HepG2 (cell line): Measurements from ENCODE around the gene PCBP4. TPM values are rescaled to one million over a fixed set of nuclear protein-coding genes. Genes with fewer than 3 reads are reported as not detected.

Experiments used
- ATF7-NPFF ChIP-seq: sonication (generic); formaldehyde crosslinking; IDR thresholded peaks from 2 replicates; pipeline ENCODE4 v1.8.1; 2023; ENCODE audit warnings: mild to moderate bottlenecking, low read depth, missing genetic modification reagents, moderate library complexity
- CCDC6 ChIP-seq: sonication (generic); formaldehyde crosslinking; IDR thresholded peaks from 2 replicates; pipeline ENCODE4 v1.8.1; 2022; ENCODE audit warnings: mild to moderate bottlenecking, missing genetic modification reagents, moderate library complexity
- EZH2 ChIP-seq: conservative IDR thresholded peaks from 2 replicates; pipeline ENCODE4 v1.6.1; 2012; ENCODE audit warnings: mild to moderate bottlenecking, low read depth, low read length, moderate library complexity
- PHF20 ChIP-seq: sonication (generic); formaldehyde crosslinking; IDR thresholded peaks from 2 replicates; pipeline ENCODE4 v1.5.0; 2020; ENCODE audit warnings: mild to moderate bottlenecking, missing genetic modification reagents
- RCOR2 ChIP-seq: IDR thresholded peaks from 2 replicates; pipeline ENCODE4 v1.6.1; 2016; ENCODE audit warnings: missing biosample characterization, missing genetic modification reagents
- SRSF4 ChIP-seq: fragments of 200-400 bp; formaldehyde crosslinking; IDR thresholded peaks from one replicate; pipeline ENCODE4 v1.6.1; 2018; ENCODE audit warnings: mild to moderate bottlenecking, low read depth, low read length, moderate library complexity; ENCODE audit not compliant: poor library complexity, severe bottlenecking
- TARDBP ChIP-seq: sonication (generic); formaldehyde crosslinking; IDR thresholded peaks from 2 replicates; pipeline ENCODE4 v1.8.0; 2022; ENCODE audit warnings: mild to moderate bottlenecking, missing genetic modification reagents
- YEATS4 ChIP-seq: sonication (generic); formaldehyde crosslinking; IDR thresholded peaks from 2 replicates; pipeline ENCODE4 v1.4.0; 2020; ENCODE audit warnings: missing genetic modification reagents, borderline replicate concordance
- ZNF274 ChIP-seq: sonication (generic); formaldehyde crosslinking; IDR thresholded peaks from 2 replicates; pipeline ENCODE4 v1.5.1; 2020; ENCODE audit warnings: mild to moderate bottlenecking, missing genetic modification reagents
- ZNF878 ChIP-seq: sonication (generic); formaldehyde crosslinking; IDR thresholded peaks from 2 replicates; pipeline ENCODE4 v1.8.1; 2023; ENCODE audit warnings: mild to moderate bottlenecking, missing genetic modification reagents, moderate library complexity
- ZNF879 ChIP-seq: sonication (generic); formaldehyde crosslinking; IDR thresholded peaks from 2 replicates; pipeline ENCODE4 v1.8.1; 2023; ENCODE audit warnings: missing genetic modification reagents
- ZSCAN31 ChIP-seq: sonication (generic); formaldehyde crosslinking; IDR thresholded peaks from 2 replicates; pipeline ENCODE4 v1.5.0; 2020; ENCODE audit warnings: low read depth, mild to moderate bottlenecking, missing genetic modification reagents
- polyA plus RNA-seq, 8 experiments: library from polyadenylated mRNA; depleted of rRNA in 3 of 8; stranded (reverse) in 7 of 8; unstranded in 1 of 8; fragments of >200 nt; fragmentation: Illumina TruSeq in 4 of 8; extraction: Trizol in 4 of 8; gene quantifications; 2 replicates each; pipeline versions ENCODE4 v1.2.1 to v1.2.3, GENCODE V29; 2011 to 2016; ENCODE audit warnings: low read depth in 4 of 8, missing spikeins in 1 of 8, mixed read lengths in 1 of 8; ENCODE audit not compliant: insufficient read depth in 1 of 8
- total RNA-seq, 5 experiments: library from RNA; depleted of rRNA; stranded (reverse); fragments of >200 nt; fragmentation: Illumina TruSeq; extraction: Trizol; gene quantifications; 2 replicates each; pipeline ENCODE4 v1.2.3, GENCODE V29; 2016; ENCODE audit warnings: low read depth in 1 of 5
- TF ChIP-seq, protein P1 (sequence below): IDR thresholded peaks from 2 replicates; pipeline ENCODE4 v1.6.1; 2012; ENCODE audit warnings: low read length, improper control_type of control experiment
- TF ChIP-seq, protein P2 (sequence below): sonication (generic); IDR thresholded peaks from 2 replicates; pipeline ENCODE4 v1.6.1; 2016; ENCODE audit warnings: low read depth, borderline replicate concordance
- TF ChIP-seq, protein P3 (sequence below): sonication (generic); formaldehyde crosslinking; IDR thresholded peaks from 2 replicates; pipeline ENCODE4 v1.4.0; 2020; ENCODE audit warnings: missing genetic modification reagents
- TF ChIP-seq, protein P4 (sequence below): sonication (generic); formaldehyde crosslinking; IDR thresholded peaks from 2 replicates; pipeline ENCODE4 v1.5.1; 2020; ENCODE audit warnings: missing genetic modification reagents, mild to moderate bottlenecking, borderline replicate concordance
- TF ChIP-seq, protein P5 (sequence below): IDR thresholded peaks from 2 replicates; pipeline ENCODE4 v1.6.1; 2018; ENCODE audit warnings: missing genetic modification reagents, mild to moderate bottlenecking, missing compliant biosample characterization
- TF ChIP-seq, protein P6 (sequence below): sonication (generic); formaldehyde crosslinking; IDR thresholded peaks from 2 replicates; pipeline ENCODE4 v1.4.0; 2020; ENCODE audit warnings: missing genetic modification reagents

The PCBP4 gene
- total and polyA plus RNA-seq, 2 of the 13 experiments (the other 11 are each of a cell fraction or from before 2014, with no cell fraction given): 36.8 to 51.3 TPM

DNA sequence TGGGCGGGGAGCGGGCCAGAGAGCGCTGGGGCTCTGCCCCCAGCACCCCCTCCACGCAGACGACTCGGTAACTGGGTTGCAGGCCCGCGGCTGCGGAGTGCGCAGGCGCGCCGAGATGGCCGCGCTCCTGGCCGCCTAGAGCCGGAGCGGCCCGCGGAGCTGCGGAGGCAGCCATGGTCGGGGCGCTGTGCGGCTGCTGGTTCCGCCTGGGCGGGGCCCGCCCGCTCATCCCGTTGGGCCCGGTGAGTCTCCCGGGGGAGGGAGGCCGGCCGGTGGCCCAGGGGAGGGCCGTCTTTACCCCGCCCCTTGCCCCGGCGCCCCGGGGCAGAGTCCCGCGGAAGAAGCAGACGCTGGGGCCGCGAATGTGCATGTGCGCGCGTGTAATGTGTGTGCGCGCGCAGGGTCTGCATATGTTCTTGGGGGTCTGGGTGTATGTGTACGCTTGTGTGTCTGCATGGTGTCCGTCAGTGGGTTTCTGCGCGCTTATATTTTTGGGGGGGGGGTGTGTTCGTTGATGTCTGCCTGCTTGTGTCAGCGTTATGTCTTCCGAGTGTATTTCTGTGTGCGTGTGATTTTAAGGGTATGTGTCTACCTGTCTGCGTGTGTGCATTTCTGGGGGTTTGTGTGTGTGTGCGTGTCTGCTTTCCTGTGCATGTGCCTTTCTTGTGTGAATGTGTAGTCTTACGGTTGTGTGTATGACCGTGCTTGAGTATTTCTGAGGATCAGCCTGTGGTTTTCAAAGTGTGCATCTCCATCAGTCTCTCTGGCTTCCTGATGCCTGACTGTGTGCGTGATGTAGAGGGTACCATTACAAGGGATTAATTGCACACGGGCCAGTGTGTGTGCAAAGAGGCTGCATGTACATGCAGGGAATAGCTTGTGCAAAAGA is 8.0 kb upstream of the PCBP4 start, which contains the start of gene ABHD14A (continued):
- TF ChIP-seq, protein P1, sequence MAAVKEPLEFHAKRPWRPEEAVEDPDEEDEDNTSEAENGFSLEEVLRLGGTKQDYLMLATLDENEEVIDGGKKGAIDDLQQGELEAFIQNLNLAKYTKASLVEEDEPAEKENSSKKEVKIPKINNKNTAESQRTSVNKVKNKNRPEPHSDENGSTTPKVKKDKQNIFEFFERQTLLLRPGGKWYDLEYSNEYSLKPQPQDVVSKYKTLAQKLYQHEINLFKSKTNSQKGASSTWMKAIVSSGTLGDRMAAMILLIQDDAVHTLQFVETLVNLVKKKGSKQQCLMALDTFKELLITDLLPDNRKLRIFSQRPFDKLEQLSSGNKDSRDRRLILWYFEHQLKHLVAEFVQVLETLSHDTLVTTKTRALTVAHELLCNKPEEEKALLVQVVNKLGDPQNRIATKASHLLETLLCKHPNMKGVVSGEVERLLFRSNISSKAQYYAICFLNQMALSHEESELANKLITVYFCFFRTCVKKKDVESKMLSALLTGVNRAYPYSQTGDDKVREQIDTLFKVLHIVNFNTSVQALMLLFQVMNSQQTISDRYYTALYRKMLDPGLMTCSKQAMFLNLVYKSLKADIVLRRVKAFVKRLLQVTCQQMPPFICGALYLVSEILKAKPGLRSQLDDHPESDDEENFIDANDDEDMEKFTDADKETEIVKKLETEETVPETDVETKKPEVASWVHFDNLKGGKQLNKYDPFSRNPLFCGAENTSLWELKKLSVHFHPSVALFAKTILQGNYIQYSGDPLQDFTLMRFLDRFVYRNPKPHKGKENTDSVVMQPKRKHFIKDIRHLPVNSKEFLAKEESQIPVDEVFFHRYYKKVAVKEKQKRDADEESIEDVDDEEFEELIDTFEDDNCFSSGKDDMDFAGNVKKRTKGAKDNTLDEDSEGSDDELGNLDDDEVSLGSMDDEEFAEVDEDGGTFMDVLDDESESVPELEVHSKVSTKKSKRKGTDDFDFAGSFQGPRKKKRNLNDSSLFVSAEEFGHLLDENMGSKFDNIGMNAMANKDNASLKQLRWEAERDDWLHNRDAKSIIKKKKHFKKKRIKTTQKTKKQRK: no peak
- TF ChIP-seq, protein P2, sequence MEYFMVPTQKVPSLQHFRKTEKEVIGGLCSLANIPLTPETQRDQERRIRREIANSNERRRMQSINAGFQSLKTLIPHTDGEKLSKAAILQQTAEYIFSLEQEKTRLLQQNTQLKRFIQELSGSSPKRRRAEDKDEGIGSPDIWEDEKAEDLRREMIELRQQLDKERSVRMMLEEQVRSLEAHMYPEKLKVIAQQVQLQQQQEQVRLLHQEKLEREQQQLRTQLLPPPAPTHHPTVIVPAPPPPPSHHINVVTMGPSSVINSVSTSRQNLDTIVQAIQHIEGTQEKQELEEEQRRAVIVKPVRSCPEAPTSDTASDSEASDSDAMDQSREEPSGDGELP: no peak
- TF ChIP-seq EZH2 (no peak), TARDBP (CRISPR knock-in tag) (no peak), RCOR2 (CRISPR knock-in tag) (no peak), ZSCAN31 (CRISPR knock-in tag) (0 out of 2 replicates have a peak, but pooled peaks have one; percentile 25), CCDC6 (0 out of 2 replicates have a peak, but pooled peaks have one; percentile 38), ZNF878 (CRISPR knock-in tag) (no peak), ZNF879 (CRISPR knock-in tag) (no peak), SRSF4 (no peak), YEATS4 (CRISPR knock-in tag) (peak; percentile 51), ATF7-NPFF (CRISPR knock-in tag) (peak; percentile 52; the same call in 1 of the 2 replicates), PHF20 (CRISPR knock-in tag) (peak; percentile 57; the same call in 1 of the 2 replicates), ZNF274 (CRISPR knock-in tag) (no peak)
- TF ChIP-seq, protein P3, sequence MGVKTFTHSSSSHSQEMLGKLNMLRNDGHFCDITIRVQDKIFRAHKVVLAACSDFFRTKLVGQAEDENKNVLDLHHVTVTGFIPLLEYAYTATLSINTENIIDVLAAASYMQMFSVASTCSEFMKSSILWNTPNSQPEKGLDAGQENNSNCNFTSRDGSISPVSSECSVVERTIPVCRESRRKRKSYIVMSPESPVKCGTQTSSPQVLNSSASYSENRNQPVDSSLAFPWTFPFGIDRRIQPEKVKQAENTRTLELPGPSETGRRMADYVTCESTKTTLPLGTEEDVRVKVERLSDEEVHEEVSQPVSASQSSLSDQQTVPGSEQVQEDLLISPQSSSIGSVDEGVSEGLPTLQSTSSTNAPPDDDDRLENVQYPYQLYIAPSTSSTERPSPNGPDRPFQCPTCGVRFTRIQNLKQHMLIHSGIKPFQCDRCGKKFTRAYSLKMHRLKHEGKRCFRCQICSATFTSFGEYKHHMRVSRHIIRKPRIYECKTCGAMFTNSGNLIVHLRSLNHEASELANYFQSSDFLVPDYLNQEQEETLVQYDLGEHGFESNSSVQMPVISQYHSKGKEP (CRISPR knock-in tag): no peak
- TF ChIP-seq, protein P4, sequence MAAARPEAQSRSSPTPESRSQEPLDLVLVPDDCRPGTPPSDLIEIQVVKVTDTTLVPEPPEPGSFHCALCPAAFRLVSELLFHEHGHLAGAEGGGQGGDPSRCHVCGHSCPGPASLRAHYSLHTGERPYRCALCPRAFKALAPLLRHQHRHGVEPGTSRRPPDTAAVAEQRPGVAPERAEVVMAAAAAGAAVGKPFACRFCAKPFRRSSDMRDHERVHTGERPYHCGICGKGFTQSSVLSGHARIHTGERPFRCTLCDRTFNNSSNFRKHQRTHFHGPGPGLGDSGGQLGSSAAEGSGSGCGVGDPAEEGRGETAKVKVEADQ: 0 out of 2 replicates have a peak, but pooled peaks have one; percentile 53
- TF ChIP-seq, protein P5, sequence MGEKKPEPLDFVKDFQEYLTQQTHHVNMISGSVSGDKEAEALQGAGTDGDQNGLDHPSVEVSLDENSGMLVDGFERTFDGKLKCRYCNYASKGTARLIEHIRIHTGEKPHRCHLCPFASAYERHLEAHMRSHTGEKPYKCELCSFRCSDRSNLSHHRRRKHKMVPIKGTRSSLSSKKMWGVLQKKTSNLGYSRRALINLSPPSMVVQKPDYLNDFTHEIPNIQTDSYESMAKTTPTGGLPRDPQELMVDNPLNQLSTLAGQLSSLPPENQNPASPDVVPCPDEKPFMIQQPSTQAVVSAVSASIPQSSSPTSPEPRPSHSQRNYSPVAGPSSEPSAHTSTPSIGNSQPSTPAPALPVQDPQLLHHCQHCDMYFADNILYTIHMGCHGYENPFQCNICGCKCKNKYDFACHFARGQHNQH: no peak
- TF ChIP-seq, protein P6, sequence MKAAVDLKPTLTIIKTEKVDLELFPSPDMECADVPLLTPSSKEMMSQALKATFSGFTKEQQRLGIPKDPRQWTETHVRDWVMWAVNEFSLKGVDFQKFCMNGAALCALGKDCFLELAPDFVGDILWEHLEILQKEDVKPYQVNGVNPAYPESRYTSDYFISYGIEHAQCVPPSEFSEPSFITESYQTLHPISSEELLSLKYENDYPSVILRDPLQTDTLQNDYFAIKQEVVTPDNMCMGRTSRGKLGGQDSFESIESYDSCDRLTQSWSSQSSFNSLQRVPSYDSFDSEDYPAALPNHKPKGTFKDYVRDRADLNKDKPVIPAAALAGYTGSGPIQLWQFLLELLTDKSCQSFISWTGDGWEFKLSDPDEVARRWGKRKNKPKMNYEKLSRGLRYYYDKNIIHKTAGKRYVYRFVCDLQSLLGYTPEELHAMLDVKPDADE (CRISPR knock-in tag): 0 out of 2 replicates have a peak, but pooled peaks have one; percentile 49
